ENCODE data around the gene TDRD3.

GRCh38 chr13:60370343-60370742, 26.7 kb upstream of the TDRD3 start:
- TF ChIP-seq CTCF (IDR thresholded peaks at IDR 0.05; ENCODE audit: borderline replicate concordance, extremely low read depth, low read length, poor library complexity, severe bottlenecking) (no peak), EZH2 (IDR thresholded peaks at IDR 0.05; ENCODE audit: borderline replicate concordance, low read depth, low read length, severe bottlenecking) (no peak)

Data from DND-41 (cell line).